Measurements from ENCODE around the gene AVPI1. TPM values are rescaled to one million over a fixed set of nuclear protein-coding genes. Genes with fewer than 3 reads are reported as not detected.

AVPI1 gene
- total and polyA plus RNA-seq, 2 of the 13 experiments (the other 11 are each of a cell fraction or from before 2014, with no cell fraction given), result 39.8 to 61.2 TPM

GRCh38 chr10:97707134-97707861 lies 20.3 kb upstream of the AVPI1 start (continued):
- TF ChIP-seq ZNF562 (CRISPR knock-in tag; IDR thresholded peaks at IDR 0.05; ENCODE audit: borderline replicate concordance) (no peak), ATRX (CRISPR knock-in tag; IDR thresholded peaks at IDR 0.05; ENCODE audit: borderline replicate concordance) (no peak), CCAR2 (optimal IDR thresholded peaks at IDR 0.05; ENCODE audit: low read depth, low read length) (no peak), ZNF253 (CRISPR knock-in tag; IDR thresholded peaks at IDR 0.05; ENCODE audit: borderline replicate concordance) (no peak), CBFB (CRISPR knock-in tag; IDR thresholded peaks at IDR 0.05) (no peak), TRAFD1 (CRISPR knock-in tag; IDR thresholded peaks at IDR 0.05; ENCODE audit: borderline replicate concordance) (no peak), JUNB (CRISPR knock-in tag; IDR thresholded peaks at IDR 0.05; ENCODE audit: borderline replicate concordance) (no peak), ZNF761 (CRISPR knock-in tag; conservative IDR thresholded peaks at IDR 0.05) (no peak), ZNF724P (CRISPR knock-in tag; IDR thresholded peaks at IDR 0.05; ENCODE audit: borderline replicate concordance) (0 out of 2 replicates have a peak, but pooled peaks have one; percentile 55), CEBPZ (IDR thresholded peaks at IDR 0.05; ENCODE audit: low read length) (no peak), PBX3 (CRISPR knock-in tag; IDR thresholded peaks at IDR 0.05; ENCODE audit: borderline replicate concordance) (no peak), BCL3 (CRISPR knock-in tag; IDR thresholded peaks at IDR 0.05) (no peak), ARID2 (CRISPR knock-in tag; IDR thresholded peaks at IDR 0.05; ENCODE audit: borderline replicate concordance) (peak; percentile 44; the same call in 1 of the 2 replicates)
- TF ChIP-seq, protein P1, sequence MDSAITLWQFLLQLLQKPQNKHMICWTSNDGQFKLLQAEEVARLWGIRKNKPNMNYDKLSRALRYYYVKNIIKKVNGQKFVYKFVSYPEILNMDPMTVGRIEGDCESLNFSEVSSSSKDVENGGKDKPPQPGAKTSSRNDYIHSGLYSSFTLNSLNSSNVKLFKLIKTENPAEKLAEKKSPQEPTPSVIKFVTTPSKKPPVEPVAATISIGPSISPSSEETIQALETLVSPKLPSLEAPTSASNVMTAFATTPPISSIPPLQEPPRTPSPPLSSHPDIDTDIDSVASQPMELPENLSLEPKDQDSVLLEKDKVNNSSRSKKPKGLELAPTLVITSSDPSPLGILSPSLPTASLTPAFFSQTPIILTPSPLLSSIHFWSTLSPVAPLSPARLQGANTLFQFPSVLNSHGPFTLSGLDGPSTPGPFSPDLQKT (CRISPR knock-in tag; IDR thresholded peaks at IDR 0.05; ENCODE audit: borderline replicate concordance), result no peak
- TF ChIP-seq, protein P2, sequence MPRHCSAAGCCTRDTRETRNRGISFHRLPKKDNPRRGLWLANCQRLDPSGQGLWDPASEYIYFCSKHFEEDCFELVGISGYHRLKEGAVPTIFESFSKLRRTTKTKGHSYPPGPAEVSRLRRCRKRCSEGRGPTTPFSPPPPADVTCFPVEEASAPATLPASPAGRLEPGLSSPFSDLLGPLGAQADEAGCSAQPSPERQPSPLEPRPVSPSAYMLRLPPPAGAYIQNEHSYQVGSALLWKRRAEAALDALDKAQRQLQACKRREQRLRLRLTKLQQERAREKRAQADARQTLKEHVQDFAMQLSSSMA (CRISPR knock-in tag; IDR thresholded peaks at IDR 0.05), result no peak
- TF ChIP-seq, protein P3, sequence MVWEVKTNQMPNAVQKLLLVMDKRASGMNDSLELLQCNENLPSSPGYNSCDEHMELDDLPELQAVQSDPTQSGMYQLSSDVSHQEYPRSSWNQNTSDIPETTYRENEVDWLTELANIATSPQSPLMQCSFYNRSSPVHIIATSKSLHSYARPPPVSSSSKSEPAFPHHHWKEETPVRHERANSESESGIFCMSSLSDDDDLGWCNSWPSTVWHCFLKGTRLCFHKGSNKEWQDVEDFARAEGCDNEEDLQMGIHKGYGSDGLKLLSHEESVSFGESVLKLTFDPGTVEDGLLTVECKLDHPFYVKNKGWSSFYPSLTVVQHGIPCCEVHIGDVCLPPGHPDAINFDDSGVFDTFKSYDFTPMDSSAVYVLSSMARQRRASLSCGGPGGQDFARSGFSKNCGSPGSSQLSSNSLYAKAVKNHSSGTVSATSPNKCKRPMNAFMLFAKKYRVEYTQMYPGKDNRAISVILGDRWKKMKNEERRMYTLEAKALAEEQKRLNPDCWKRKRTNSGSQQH (CRISPR knock-in tag; IDR thresholded peaks at IDR 0.05; ENCODE audit: low read depth), result no peak; the same call in 1 of the 2 replicates

All from HepG2 (cell line).